Chondrocyte (in vitro differentiated cells): Measurements from ENCODE around the gene BEST4. TPM values are rescaled to one million over a fixed set of nuclear protein-coding genes. Genes with fewer than 3 reads are reported as not detected.

ENCODE experiments used
- DNase-seq: peaks from one replicate; pipeline ENCODE4 v3.0.0; 2021; ENCODE audit warnings: mixed read lengths, low spot score
- H3K27ac Mint-ChIP-seq: one replicate; pipeline ENCODE4 v1.8.0; 2021; ENCODE audit warnings: mild to moderate bottlenecking, moderate library complexity, mixed read lengths; ENCODE audit not compliant: unreplicated experiment
- H3K27me3 Mint-ChIP-seq: 2 replicates; pipeline ENCODE4 v1.8.0; 2021; ENCODE audit warnings: low read depth, mixed read lengths
- H3K36me3 Mint-ChIP-seq: 2 replicates; pipeline ENCODE4 v1.8.0; 2021; ENCODE audit warnings: low read depth, mixed read lengths
- H3K4me1 Mint-ChIP-seq: 2 replicates; pipeline ENCODE4 v1.8.0; 2021; ENCODE audit warnings: low read depth, mild to moderate bottlenecking, mixed read lengths
- H3K4me3 Mint-ChIP-seq: one replicate; pipeline ENCODE4 v1.8.0; 2021; ENCODE audit warnings: mild to moderate bottlenecking, moderate library complexity, mixed read lengths; ENCODE audit not compliant: unreplicated experiment
- H3K9me3 Mint-ChIP-seq: 2 replicates; pipeline ENCODE4 v1.8.0; 2021; ENCODE audit warnings: low read depth, mixed read lengths
- CTCF ChIP-seq: fragments of 200-600 bp; sonication (generic); IDR thresholded peaks from 2 replicates; pipeline ENCODE4 v1.5.0; 2021; ENCODE audit warnings: antibody characterized with exemption, mild to moderate bottlenecking, moderate library complexity
- total RNA-seq: library from RNA; stranded (reverse); gene quantifications from 3 replicates; pipeline ENCODE4 v1.2.1, GENCODE V29; 2021

Gene BEST4
- total RNA-seq, 1 donor from 2014 or later, result 0.37 TPM

DNA sequence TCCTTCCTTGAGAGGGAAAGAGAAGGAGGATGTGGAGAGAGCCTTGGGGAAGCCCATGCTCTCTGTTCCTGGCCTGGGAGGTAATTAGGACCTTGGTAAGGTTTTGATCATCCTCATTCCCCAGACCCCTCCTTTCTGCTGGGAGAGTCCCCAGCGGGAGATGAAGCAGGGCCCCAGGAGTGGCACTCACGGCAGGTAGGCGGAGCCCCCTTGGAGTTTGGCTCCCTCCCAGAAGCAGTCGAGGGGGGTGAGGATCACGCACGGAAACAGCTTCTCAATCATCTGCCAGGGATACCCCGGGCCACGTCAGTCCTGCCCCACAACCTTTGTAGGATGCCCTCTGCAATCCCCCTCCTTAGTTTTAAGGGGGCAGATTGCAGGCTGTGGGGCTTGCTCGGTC, 43.5 kb upstream of the BEST4 start:
- Mint-ChIP-seq H3K27ac (no peak overlapping the region), H3K36me3 (no peaks in the 10 kb centered on the region), H3K27me3 (no peaks in the 10 kb centered on the region), H3K9me3 (no peaks in the 10 kb centered on the region), H3K4me1 (peaks cover 6% of the 10 kb centered on the region), H3K4me3 (no peak overlapping the region)
- DNase-seq, result no peak
- no peak for TF ChIP-seq CTCF

DNA sequence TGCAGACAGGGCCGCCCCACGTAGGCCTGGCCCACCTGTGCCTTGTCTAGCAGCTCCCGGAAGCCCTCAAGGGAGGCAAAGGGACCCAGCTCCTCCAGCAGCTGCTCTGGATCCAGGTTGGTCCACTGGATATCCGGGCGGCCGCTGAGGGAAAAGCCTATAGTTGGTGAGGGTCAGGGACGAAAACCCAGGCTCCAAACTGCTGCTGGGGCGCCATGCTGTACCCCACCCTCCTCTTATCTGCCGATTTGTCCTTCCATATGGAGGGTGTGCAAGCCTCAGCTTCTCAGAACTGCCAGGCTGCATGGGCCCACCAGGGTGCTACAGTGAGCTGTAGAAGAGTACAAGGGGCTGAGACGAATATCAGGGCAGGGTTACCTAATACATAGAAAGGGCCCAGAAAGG, 42.9 kb upstream of the BEST4 start:
- Mint-ChIP-seq H3K9me3 (no peaks in the 10 kb centered on the region), H3K27ac (peak overlapping the region; percentile 22)

DNA sequence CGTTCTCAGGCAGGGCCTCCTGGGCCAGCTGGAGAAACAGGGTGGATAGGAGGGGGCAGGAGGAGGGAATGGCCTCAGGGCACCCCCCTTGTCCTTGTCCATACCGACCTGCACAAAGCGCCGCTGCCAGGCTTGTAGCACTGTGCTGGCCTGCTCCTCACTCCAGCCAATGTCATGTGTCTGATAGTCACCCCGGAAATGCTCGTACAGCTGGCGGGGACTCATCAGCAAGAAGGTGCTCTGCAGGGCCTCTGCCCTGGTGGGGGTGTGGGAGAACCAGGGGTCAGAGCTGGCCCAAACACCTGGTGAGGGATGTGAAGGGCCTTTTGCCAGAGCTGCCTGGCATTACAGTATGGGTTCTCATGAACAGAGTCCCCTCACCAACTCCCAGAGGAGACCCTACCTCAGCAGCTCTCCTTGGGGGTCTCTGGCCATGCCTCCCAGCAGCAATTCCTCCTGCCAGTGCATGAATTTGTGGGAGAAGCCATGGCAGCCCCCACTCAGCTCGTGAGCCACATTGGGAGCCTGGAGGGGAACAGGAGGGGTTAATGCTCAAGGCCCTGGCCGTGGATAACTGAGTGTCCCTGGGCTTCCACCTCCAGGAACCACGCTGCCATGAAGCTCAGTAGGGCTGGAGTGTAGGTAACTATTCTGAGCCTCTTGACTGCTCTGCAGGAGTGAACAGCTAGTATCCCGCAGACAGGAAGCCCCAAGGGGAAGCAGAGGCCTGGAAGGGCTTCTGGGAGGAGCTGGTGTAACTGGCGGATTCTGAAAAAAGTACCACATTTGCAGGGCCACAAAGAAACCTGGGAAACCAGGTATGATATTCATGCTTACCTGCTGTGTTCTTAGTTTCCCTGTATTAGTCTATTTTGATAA, 41.8 kb upstream of the BEST4 start:
- H3K4me3 Mint-ChIP-seq, result no peak overlapping the region
- no peaks in the 10 kb centered on the region for H3K4me1 Mint-ChIP-seq
- H3K9me3 Mint-ChIP-seq, result no peaks in the 10 kb centered on the region
- H3K36me3 Mint-ChIP-seq, result no peaks in the 10 kb centered on the region
- TF ChIP-seq CTCF, result no peak
- H3K27me3 Mint-ChIP-seq, result no peaks in the 10 kb centered on the region
- no peak overlapping the region for H3K27ac Mint-ChIP-seq
- DNase-seq, result no peak

More for the DNA sequence above, 42.9 kb upstream of the BEST4 start:
- Mint-ChIP-seq H3K4me3 (no peak overlapping the region), H3K27me3 (no peaks in the 10 kb centered on the region), H3K4me1 (peaks cover 3% of the 10 kb centered on the region), H3K36me3 (no peaks in the 10 kb centered on the region)
- DNase-seq, result no peak
- TF ChIP-seq CTCF, result no peak

DNA sequence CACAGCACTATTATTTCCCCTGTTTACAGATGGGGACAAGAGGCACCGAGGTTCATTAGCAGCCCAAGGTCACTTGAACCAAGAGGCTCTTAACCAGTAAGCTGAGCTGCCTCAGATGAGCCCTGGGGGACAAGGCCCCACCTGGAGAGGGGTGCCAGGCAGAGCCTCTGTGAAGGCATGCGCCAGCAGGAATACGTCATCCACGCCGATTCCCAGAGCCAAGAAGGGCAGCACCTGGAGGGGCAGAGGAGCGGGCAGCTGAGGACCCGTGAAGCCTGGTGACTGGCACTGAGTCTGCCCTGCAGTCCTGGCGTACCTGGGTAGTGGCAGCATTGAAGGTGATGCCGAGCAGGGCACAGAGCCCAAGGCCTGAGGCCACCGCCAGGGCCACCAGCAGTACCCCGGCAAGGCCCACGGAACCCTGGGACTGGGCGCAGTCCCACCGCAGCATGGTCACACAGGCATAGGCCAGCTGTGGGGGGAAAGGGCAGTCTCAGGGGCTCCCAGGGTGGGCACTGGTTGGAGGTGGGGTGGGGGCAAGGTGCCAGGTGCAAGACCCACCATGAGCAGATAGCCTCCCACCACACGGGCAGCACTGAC, 41.0 kb upstream of the BEST4 start:
- H3K9me3 Mint-ChIP-seq, result no peaks in the 10 kb centered on the region
- H3K27ac Mint-ChIP-seq, result no peak overlapping the region
- H3K36me3 Mint-ChIP-seq, result no peaks in the 10 kb centered on the region
- no peak overlapping the region for H3K4me3 Mint-ChIP-seq
- no peak for TF ChIP-seq CTCF
- H3K4me1 Mint-ChIP-seq, result no peaks in the 10 kb centered on the region
- peak; percentile 93 for DNase-seq
- no peaks in the 10 kb centered on the region for H3K27me3 Mint-ChIP-seq

DNA sequence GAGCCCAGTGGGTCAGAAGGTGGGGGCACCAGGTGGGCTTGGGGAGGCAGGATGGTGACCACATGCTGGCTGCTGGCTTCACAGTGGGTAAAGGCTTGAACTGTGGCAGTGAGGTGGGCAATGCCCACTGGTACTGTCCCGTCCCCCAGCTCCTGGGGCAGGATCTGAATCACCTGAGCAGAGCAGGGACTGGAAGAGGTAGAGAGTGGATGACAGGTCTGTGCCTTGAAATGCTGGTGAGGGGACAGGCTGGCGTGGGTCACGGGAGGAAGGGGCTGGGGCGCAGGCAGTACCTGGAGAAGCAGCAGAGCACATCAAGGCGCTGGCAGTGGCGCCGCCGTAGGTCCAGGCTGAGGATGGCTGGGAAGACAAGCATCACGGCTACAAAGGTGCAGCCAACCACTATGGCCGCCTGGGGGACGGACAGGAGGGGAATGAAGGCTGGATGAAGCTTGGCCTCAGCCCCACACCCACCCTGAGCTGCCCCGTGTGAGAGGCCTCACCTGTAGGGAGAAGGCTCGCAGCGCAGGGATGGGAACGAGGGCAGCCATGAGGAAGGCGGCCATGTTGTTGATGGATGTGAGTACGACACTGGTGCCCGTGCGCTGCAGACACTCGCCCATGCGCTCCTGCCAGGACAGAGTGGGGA, 40.2 kb upstream of the BEST4 start:
- no peaks in the 10 kb centered on the region for H3K4me1 Mint-ChIP-seq
- H3K4me3 Mint-ChIP-seq, result no peak overlapping the region
- TF ChIP-seq CTCF, result no peak
- peak; percentile 84 for DNase-seq
- no peaks in the 10 kb centered on the region for H3K27me3 Mint-ChIP-seq
- H3K36me3 Mint-ChIP-seq, result no peaks in the 10 kb centered on the region
- no peak overlapping the region for H3K27ac Mint-ChIP-seq
- no peaks in the 10 kb centered on the region for H3K9me3 Mint-ChIP-seq
